GM19452 (cell line): Measurements from ENCODE around the gene DDHD1.
"Not testable (repeated sequence)": the region's sequence is repeated elsewhere in the genome, so short reads cannot be mapped to it uniquely, and the experiment has no call there.

Experiments
- ATAC-seq: cut with Tn5 transposase; IDR thresholded peaks from one replicate; pipeline ENCODE4 v1.9.1; 2021; ENCODE audit not compliant: unreplicated experiment

The DDHD1 gene

DNA sequence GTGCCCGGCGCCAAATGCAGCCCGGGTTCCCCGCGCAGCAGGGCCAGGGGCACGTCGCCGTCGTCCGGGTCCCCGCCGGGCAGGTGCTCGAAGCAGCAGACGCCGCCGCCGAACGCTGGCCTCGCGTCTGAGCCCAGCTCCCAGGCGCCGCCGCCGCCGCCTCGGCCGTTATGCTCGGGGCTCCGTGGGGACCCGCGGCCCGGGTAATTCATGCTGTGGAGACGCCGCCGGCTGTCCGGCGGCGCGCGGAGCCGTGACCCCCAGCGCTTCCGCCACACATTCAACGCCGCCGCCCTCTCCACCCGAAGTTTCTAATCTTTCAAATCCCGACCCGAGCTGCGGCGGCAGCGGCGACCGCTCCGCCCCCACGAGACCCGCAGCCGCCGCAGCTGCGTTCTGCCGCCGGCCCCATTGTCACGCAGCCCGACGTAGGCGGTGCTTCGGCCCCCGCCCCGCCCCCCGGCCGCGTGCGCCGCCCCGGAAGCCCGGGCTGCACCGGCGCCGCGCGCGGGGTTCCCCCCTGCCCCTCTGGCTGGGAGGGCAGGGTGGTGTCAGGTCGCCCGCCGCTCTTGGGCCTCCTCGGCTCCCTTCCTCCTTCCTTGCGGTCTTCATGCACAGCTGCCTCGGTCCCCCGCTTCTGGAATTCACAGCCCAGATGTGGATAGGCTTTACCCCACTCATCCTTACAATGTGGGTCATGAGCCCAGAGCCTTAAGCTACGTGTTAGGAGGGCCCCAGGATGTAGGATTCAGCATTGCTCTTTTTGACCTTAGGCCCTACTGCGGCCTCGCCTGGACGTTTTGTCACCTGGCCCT lies at the start of gene DDHD1:
Gene DDHD1, minus strand, starts transcription at position 437 of the 815 bp plus-strand sequence. Its CDS starts 225 bp downstream, at position 212.
- ATAC-seq, result peak; percentile 68

DNA sequence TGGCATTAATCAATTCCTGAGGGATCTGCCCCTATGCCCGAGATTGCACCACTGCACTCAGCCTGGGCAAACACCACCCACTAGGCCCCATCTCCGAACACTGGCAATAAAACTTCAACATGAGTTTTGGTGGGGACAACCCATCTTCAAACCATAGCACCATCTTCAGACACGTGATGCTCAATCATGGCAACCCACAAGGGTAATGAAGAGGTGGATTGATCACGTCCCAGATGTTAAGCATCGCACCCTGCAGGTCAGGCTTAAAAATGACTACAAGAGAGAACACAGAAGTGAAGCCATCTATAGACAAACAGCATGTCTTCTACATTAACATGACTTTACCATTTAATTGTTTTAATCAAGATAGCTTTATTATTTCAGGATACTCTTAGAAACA lies 42.8 kb upstream of the DDHD1 start:
- ATAC-seq, result no peak

DNA sequence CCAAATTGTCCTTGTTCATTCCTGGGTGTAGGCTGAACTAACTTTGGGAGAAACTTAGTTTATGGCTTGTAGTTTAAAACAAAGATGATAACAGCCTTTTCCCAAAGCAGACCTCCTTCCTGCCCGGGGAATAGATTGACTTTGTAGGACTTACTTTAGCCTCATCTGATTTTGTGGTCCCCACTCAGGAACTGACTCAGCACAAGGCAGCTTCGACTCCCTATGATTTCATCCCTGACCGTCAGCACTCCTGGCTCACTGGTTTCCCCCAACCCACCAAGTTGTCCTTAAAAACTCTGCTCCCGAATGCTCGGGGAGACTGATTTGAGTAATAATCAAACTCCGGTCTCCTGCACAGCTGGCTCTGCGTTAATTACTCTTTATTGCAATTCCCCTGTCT lies 40.1 kb upstream of the DDHD1 start:
- ATAC-seq, result no peak

DNA sequence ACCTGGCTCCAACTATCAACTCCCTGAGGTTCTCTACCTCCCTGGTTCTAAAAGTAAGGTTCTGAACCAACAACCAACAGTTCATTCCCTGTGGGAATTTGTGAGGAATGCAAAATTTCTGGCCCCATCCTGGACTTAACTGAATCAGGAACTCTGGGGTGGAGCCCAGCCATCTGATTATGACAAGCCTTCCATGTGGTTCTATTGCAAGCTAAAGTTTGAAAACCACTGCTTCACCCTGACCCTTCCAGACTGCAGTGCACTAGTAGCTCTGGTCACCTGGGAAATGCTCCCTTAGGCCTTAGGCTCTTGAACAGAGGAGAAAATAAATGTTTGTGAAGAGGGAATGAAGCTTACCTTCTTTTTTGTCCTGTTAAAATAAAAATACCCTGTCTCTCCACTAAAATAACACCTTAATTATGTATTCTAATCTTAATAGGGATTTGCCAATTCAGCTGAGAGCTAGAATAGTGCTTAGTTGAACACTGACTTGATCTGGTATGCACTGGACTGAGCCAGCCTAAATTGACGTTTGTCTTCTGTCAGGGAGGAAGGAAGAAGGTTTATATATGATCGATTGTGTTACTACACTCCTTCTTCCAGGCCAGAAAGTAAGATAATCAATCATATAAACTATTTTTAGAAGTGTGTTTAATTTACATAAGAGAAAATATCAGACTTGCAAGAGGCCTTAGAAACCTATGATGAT lies 39.1 kb upstream of the DDHD1 start:
- ATAC-seq, result no peak

DNA sequence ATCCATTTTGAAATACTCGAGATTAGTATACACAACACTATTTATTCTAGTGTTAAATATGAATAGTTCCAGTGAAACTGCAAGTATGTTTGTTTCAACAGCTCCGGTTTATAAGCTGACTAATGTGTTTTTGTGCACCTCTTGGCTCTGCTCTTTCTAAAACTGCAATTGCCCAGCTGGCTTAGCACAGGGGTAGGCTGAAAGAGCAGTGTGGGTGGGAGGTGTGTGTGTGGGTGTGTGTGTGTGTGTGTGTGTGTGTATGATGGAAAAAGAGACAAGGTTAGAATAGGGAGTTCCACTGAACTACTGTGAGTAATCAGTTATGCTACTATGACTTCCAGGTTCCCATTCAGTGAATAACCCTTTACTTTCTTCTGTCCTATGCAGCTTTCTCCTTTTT lies 37.8 kb upstream of the DDHD1 start:
- no peak for ATAC-seq

DNA sequence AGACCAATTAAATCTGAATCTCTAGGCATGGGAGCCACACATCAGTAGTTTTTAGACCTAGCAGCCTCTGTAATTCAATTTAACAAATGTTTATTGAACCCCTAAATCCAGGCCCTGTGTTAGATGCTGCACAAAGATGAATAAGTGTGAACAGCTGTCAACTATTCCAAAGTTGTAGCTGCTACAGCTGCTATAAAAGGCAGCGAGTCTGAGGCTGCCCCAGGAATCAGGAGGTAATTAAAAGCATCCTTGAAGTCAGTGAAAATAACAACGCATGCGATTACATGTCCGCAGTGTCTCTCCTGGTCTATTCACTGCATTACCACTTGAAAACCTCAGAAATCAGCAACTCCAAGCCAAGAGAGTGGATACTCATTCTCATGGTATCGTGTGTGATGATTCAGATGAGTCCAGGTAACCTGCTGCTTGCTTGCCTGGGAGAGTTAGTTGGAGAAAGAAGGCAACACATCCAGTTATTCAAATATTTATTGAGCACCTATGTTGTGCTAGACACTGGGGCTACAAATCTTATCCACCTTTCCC lies 34.9 kb upstream of the DDHD1 start:
- no peak for ATAC-seq

DNA sequence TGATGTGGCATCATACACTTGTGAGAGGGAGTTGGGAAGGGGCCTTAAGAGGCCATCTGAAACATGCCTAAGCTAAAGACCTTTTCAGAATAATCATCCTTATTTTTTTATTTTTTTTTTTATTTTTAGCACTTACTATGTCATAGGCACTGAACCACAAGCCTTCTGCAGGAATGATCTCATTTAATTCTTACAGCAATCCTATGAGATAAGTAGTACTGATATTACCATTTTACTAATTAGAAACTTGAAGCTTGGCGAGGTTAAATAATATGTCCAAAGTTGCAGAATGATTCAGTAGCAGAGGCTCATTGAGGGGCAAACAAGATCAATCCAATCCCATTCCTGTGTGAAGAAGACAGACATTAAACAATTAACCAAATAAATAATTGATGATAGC lies 33.4 kb upstream of the DDHD1 start:
- no peak for ATAC-seq

DNA sequence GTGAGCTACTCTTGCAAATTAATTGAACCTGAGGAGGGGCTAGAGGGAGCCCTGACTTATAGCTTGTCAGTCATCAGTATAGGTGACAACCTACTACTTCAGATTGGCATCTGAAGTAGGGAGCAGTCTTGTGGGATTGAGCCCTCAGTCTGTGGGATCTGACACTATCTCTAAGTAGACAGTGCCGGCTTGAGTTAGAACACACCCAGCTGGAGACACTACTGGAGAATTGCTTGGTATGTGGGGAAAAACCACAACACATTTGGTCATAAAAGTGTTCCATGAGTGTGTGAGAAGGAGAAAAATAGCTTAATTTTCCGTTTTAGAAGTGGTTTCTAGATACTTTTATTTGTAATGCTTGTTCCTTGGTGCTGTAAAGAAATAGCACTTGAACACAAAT lies 30.5 kb upstream of the DDHD1 start:
- no peak for ATAC-seq

DNA sequence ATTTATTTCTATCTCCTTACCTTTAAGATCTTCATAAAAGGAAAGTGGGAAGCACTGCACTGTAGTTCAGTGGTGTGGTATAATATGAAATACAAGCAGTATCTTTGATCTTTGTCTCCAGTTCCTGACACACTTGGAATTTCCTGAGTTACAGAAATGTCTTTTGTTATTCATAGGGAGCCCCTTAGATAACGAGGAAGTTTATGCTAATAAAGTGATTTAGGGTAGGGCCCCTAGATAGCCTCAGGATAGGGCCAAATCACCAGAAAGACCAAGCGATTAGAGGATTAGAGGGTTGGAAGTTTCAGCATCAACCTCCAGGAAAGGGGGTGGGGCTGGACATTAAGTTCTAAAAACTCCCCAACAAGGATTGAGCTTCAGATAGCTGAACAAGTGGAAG lies 29.9 kb upstream of the DDHD1 start:
- ATAC-seq, result no peak

DNA sequence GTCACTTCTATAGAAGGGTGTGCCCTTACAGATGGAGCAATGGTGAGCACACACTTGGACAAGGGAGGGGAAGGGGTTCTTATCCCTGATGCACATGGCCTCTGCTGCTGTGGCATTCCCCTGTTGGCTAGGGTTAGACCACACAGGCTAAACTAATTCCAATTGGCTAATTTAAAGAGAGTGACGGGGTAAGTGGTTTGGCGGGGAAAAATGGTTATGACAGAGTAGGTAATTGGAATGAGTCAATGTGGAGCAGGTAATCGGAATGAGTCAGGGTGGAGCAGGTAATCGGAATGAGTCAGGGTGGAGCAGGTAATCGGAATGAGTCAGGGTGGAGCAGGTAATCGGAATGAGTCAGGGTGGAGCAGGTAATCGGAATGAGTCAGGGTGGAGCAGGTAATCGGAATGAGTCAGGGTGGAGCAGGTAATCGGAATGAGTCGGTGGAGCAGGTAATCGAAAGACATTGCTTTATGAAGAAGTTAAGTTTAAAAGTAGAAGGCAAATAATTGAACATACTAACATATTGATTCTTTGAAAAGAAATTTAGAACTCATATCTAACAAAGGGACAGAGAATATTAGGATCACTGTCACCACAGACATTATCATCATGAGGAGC lies 28.4 kb upstream of the DDHD1 start:
- not testable (repeated sequence) for ATAC-seq

DNA sequence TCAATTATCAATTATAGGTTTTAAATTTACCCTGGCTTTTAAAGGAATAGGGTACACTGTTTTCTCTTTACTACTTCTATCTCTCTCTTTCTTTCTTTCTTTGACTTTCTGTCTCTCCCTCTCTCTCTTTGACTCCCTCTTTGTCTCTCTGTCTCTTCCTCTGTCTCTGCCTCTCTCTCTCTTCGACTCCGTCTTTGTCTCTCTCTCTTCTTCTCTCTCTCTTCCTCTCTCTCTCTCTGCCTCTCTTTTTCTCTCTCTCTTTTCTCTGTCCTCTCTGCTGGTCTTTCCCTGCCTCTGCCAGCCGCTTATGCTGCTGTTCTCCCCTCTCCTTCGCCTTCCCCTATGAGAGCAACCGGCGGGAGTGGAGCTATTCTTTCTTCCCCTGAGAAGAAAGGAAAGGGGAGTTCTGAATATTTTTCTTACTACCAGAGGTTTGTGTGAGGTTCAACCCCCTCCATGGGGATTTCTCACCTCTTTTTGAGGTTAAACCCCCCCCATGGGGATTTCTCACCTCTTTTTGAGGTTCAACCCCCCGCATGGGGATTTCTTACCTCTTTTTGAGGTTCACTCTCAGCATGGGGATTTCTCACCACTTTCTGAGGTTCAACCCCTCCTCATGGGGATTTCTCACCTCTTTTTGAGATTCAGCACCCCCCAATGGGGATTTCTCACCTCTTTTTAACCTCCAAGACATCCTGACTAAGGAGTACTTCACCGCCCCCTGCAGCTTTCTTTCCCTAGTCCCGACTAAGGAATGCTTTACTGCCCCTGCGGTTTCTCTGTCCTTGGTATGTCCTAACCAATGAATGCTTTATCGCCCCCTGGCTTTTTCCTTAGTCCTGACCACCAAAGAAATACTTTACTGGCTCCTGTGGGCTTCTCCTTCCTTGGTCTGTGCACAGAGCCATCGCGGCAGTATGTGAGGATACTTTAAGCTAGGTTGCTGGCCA lies 27.4 kb upstream of the DDHD1 start:
- no peak for ATAC-seq

DNA sequence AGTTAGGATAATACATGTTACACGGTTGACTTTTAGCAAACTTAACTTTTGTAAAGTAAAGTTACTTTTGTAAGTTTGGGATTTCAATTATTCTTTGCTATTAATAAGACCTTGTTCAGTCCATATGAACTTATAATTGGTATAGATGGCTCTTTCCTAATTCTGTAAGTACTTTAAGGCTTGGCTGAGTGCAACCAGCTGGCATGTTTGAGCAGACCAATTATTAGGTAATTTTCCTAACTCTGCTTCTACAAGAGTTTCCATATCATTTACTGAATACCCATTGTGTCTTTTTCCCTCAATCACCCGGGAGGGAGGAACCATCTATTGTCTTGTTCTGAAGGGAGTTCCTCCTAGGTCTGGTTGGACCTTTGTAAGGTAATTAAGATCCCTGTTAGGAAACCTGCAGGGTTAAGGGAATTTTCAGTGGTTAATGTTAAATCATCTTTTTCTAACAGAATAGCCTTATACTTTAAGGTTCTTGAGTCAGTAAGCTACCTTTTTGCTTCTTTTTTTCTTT lies 26.4 kb upstream of the DDHD1 start:
- not testable (repeated sequence) for ATAC-seq

DNA sequence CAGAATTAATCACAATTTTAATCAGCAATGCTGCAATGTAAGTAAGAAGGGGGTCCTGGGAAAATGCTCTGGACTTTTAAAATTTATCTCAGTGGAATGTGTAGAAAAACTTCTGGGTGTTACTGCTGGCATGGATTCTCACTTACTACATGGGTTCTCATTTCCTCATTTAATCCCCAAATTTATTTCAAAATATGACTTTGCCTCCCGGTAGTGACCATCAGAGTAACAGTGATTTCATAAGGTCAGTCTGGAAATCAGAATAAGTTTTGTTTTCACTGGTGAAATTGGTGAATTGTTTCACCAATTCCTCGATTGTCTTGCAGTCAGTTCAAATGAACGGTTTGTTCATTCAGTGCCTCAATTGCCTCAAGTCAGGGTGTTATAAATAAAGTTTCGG lies 22.3 kb upstream of the DDHD1 start:
- ATAC-seq, result no peak

DNA sequence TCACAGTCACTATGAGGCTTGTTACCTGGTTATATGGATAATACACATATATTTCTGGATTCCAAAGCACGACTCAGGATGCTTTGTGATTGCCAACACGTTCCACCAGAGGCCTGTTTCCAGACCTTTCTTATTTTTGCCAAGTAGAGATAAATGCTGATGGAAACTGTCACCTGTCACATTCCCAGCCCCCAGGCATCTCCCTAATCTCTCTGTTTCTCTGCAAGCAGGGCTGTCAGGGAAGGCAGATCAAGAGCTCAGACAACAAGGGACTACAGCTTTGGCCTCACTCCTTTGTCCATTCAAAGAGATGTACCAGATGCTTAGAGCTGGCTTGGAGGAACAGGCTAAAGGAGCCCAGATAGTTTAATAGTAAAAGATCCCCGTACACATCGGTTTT lies 21.8 kb upstream of the DDHD1 start:
- ATAC-seq, result no peak

DNA sequence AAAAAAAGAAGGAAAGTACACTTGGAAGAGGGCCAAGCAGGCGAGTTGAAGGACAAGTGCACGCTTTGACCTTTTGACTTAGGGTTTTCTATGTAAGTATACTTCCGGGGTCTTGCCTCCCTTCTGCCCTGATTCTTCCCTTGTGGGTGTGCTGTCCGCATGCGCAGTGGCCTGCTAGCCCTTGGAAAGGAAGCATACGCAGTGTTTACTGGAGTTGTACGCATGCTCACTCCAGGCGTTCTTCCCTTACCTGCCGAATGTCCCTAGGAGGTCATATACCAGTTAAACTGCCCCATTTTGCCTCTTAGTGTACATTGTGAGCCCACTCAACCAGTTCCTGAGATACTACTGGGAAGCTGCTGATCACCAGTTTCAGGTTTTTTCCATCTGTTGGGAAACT lies 15.7 kb upstream of the DDHD1 start:
- no peak for ATAC-seq

DNA sequence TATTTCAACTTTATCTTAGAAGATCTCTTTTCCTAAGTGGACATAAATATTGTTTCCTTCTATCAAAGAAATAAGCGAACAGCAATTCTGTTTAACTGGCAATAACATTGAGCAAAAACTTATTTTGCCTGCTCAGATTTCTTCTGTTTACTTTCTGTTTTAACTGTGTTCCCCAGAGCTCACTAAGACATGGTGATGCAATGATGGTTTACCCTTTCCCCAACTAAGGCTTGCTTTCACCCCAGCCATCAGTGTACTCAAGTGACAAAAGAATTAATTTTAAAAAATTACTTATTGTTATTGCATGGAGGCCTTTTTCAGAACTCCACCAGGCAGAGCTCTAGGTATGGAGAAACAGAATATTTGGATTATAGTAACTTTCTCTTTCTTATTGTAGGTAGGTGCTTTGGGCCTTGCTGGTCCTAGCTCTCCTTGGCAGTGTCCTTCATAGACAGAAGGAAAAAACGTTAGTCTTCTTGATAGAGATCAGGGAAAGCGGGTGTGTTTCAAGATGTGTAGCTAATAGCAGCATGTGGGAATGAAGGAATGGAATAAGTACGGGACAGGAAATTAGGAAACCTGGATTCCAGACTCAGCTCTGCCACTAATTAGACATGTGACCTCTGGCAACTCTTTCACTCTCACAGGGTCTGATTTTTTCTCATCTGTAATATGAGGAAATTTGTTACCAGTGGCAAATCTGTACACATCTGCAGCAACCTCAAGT lies 14.6 kb upstream of the DDHD1 start:
- ATAC-seq, result no peak

DNA sequence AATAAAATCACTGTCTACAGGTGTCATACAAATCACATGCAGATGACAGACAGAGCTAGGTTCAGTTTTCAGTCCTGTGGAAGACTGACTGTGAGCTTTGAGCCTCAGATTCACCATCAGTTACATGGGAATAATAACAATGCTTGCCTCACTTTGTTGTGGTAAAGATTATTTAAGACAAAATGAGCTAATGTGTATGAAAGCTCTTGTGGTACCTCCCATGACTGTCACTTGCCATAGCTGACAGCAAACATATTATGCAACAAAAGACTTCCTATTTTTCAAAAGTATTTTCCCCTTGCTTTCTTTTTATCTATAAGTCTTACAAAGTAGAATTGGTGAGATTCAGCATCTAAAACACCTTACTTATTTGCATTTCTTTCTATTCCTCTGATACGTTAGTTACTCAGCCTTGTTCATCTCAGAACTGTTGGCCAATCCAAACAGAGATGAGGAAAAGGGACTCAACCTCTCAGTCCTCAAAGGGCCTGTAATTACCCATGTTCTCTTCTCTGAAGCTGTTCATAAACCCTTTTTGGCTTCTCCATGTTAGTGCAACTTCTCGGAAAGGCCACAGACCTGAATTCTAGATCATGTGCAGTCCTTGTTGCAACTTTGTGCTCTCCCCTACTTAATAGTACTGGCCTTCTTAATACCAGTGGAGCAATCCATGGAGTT lies 8.8 kb upstream of the DDHD1 start:
- ATAC-seq, result no peak

DNA sequence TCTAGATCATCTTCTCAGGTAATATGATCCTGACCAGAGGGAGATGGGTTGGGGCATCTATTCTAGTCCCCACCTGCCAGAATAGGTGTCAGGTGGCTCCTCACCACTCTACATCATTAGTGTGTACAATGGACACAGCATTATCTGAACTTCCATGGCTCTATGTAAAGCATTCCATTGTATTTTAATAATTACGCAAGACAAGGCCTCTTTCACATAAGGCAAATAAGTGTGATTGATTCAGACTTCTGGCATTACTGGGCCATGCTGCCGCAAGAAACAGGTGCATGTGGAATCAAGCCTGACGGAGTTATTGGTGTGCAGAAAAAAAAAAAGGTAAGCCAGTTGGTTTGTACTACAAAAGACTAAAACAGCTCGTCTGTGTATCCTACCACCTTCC lies 3.1 kb upstream of the DDHD1 start:
- no peak for ATAC-seq

DNA sequence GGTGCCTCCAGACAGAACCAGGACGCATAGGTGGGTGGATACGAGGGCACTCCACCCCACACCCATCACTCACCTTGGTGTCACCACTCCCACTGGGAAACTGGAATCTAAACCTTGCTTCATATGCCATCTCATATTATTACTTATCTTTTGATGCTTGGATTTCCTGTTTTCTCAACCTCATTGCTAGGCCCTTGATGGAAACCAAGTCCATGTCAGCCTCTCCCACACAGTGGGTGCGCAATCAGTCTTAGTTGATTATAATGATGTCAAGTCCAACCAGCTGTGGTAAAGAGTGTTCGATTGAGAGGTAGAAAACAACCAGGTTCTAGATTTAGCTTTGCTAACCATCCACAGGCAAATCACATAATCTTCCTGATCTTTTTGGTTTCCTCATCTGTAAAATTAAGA lies 584 bp upstream of the DDHD1 start:
- ATAC-seq, result no peak
